ENCODE results near the gene KRT79.

The KRT79 gene

GRCh38 chr12:52801773-52802172 is 32.3 kb downstream of the KRT79 start:
- Histone ChIP-seq H3K27me3 (ENCODE audit: insufficient read depth, poor library complexity, severe bottlenecking) (no peaks in the 10 kb centered on the region), H3K27ac (replicated peaks) (no peak overlapping the region), H3K4me3 (replicated peaks; ENCODE audit: insufficient read depth, low read length) (no peak overlapping the region)
- no peak for TF ChIP-seq SPI1 (IDR thresholded peaks at IDR 0.05; ENCODE audit: borderline replicate concordance, low read depth)
- no peak for TF ChIP-seq REST (IDR thresholded peaks at IDR 0.05; ENCODE audit: insufficient replicate concordance, low read depth)
- no peak for TF ChIP-seq POLR2AphosphoS5 (IDR thresholded peaks at IDR 0.05; ENCODE audit: low read depth)
- no peak for TF ChIP-seq CTCF (IDR thresholded peaks at IDR 0.05; ENCODE audit: insufficient read depth, low read length)
- TF ChIP-seq GABPA (IDR thresholded peaks at IDR 0.05; ENCODE audit: low read depth) = no peak
- no peak for DNase-seq (ENCODE audit: low read depth in 1 of 2, low spot score in 1 of 2)

- H3K27ac ChIP-seq (replicated peaks) = no peak overlapping the region
- DNase-seq (ENCODE audit: low read depth in 1 of 2, low spot score in 1 of 2) = no peak
- H3K27me3 ChIP-seq (ENCODE audit: insufficient read depth, poor library complexity, severe bottlenecking) = no peaks in the 10 kb centered on the region
- no peak overlapping the region for H3K4me3 ChIP-seq (replicated peaks; ENCODE audit: insufficient read depth, low read length)
- TF ChIP-seq REST (IDR thresholded peaks at IDR 0.05; ENCODE audit: insufficient replicate concordance, low read depth) = no peak
- no peak for TF ChIP-seq SPI1 (IDR thresholded peaks at IDR 0.05; ENCODE audit: borderline replicate concordance, low read depth)
Observed at GRCh38 chr12:52800259-52800917, 33.7 kb downstream of the KRT79 start.

- no peak overlapping the region for H3K4me3 ChIP-seq (replicated peaks; ENCODE audit: insufficient read depth, low read length)
- no peaks in the 10 kb centered on the region for H3K27me3 ChIP-seq (ENCODE audit: insufficient read depth, poor library complexity, severe bottlenecking)
- H3K27ac ChIP-seq (replicated peaks) = no peak overlapping the region
- DNase-seq (ENCODE audit: low read depth in 1 of 2, low spot score in 1 of 2) = no peak
- TF ChIP-seq POLR2AphosphoS5 (IDR thresholded peaks at IDR 0.05; ENCODE audit: low read depth) = no peak
- no peak for TF ChIP-seq CTCF (IDR thresholded peaks at IDR 0.05; ENCODE audit: insufficient read depth, low read length)
- no peak for TF ChIP-seq REST (IDR thresholded peaks at IDR 0.05; ENCODE audit: insufficient replicate concordance, low read depth)
- no peak for TF ChIP-seq GABPA (IDR thresholded peaks at IDR 0.05; ENCODE audit: low read depth)
- TF ChIP-seq SPI1 (IDR thresholded peaks at IDR 0.05; ENCODE audit: borderline replicate concordance, low read depth) = no peak
Observed at GRCh38 chr12:52799505-52800211, 34.5 kb downstream of the KRT79 start.
